AML-193 (cell line): ENCODE data around the gene UBL4A.

Experiments used
- DNase-seq, 2 experiments: peaks; one replicate each; lab custom pipeline; 2025; lab: John Stamatoyannopoulos, UW

Gene UBL4A

DNA sequence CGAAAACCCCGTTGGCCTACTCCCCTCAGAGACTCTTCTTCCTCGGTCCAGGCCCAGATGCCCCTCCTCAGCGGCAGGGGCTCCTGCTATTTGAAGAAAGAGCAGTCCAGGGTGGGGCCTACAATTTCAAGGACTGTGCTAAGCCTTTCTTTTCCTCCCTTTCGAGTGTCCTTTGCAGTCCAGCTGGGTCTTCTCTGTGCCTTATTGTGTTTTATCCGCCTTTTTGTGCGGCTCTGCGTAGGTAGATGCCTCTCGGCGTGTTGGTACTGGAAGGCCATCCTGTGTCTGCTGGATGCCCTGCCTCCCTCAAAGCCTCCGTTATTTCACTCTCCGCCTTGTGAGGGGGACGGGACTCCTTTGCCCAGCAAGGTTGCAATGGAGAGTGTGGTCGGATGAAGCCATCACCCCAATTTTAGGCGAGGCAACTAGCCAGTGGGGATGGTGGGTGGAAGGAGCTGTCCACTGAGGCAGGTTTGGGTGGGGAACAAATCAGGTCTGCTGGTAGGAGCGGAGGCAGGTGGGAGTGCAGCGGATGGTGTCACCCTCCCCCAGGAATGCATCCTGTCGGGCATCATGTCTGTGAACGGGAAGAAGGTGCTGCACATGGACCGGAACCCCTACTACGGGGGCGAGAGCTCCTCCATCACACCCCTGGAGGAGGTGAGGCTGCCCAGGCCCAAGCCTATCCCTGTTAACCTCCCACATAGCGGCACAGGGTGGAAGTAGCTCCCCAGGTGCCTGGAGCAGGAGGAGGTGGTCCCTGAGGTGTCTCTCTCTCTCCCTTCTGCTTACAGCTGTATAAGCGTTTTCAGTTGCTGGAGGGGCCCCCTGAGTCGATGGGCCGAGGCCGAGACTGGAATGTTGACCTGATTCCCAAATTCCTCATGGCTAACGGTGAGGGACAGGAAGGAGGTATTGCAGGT is 48.2 kb downstream of the UBL4A start:
- no peak for DNase-seq

DNA sequence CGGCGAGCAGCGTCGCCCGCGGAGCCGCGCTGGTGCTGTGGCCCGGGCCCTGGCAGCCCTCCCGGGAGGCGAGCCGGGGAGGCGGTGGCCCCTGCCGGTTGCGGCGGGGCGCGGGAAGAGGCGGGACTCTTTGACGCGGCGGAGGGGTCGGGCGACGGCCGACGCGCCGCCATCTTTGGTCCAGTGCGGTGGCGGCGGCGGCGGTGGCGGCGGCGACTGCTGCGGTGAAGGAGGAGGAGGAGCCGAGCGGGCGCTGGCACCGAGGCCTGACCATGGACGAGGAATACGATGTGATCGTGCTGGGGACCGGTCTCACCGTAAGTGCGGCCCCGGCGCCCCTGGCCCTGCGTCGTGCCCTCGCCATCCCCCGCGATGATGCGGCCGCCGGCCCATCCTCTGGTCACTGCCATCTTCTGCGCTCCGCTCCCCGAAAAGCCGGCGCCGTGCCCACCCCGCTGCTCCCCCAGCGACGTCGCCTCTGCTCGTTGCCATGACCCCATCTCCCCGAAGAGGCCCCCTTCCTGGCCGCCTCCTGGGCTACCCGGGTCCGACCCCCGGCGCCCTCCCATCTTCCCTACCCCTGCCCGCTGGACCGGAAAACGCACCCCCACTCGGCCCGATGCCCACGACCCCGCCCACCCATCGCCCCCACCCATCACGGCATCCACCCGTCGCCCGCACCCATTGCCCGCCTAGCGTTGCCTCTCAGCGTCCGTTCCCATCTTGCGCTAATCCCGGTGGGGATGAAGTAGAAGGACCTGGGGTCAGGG is 49.2 kb downstream of the UBL4A start, which contains the start of gene GDI1:
GDI1 (plus strand) TSS at position 172 of the 770 bp plus-strand sequence; CDS start at position 273, 101 bp downstream.
- DNase-seq, result no peak

DNA sequence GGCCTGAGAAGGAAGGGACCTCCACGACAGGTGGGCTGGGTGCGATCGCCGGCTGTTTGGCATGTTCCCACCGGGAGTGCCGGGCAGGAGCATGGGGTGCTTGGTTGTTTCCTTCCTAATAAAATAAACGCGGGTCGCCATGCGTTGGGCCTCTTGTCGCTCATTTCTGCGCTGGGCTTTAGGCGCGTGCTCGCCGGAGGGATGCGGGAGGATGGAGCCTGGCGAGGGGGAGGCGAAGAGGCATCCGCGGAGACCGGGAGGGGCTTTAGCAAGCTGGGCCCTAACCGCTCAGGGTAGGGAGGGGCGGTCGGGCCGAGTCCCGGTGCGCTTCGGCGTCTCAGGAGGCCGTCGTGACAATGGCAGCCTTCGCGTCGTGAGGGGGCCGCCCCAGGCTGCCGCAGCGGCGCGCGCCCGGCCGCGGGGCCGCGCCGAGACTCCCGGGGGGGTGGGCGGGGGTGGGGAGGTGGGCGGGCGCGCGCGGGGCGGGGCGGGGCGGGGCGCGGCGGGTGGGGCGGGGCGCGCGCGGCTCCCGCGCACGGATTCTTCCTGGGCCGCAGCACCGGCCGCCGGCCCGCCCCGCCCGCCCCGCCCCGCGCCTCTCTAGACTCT is 49.9 kb downstream of the UBL4A start:
- DNase-seq, result no peak

DNA sequence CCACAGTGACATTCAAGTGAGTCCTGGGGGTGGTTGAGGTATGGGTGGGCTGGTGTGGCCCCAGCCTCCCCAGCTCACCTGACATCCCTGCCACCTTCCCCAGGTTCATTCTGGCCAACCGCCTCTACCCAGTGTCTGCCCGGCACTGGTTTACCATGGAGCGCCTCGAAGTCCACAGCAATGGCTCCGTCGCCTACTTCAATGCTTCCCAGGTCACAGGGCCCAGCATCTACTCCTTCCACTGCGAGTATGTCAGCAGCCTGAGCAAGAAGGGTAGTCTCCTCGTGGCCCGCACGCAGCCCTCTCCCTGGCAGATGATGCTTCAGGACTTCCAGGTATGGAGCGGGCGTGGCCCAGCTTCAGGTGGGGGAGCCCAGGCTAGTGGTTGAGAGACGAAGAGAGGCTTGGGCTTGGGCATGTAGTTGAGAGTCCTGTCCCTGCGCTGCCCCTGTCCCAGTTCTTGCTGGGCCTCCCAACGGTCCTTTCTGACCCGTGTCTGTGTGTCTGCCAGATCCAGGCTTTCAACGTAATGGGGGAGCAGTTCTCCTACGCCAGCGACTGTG is 51.2 kb downstream of the UBL4A start:
- no peak for DNase-seq

DNA sequence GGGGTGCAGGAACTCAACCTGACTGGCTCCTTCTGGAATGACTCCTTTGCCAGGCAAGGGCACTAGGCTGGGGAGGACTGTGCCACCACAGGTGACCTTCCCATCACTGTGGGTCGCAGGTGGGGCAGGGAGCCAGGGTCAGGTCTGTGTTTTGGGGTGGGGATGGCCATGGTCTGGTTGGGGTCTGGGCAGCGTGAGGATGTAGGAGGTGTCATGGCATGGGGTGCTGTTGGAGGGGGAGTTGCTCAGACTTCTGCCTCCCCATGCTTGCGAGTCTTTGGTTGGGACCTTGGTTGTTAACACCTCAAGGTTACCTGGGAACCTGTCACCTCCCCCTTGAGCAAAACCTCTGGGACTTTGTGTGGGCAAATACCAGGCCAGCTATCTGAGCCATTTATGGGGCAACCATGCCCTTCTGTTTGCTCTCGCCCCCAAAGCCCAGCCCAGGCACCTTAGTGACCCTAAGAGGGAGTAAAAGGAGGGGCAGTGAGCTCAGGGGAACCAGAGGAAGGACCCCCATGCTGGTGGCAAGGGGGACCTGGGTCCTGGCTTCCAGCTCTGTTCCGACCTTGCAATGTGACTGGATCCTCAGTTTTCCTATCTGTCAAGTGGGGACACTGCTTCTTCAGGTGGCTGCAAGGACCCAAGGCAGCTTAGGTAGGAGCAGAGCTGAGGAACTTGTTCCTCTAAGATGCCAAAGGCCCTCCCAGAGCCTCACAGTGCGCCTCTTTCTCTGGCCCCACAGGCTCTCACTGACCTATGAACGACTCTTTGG is 51.8 kb downstream of the UBL4A start:
- no peak for DNase-seq
